Duodenal mucosa (tissue), 2 donors: Measurements from ENCODE around the gene LSAMP.
"Not testable (repeated sequence)": the region's sequence is repeated elsewhere in the genome, so short reads cannot be mapped to it uniquely, and the experiment has no call there.

ENCODE experiments used
- H3K27ac ChIP-seq: one replicate; pipeline ENCODE4 v1.7.0; 2013; ENCODE audit warnings: low read depth, low read length
- H3K27me3 ChIP-seq, 2 donors: one replicate each; pipeline ENCODE4 v1.7.0; 2013; ENCODE audit warnings: low read length in 2 of 2, control low read depth in 1 of 2; ENCODE audit not compliant: insufficient read depth in 2 of 2, control insufficient read depth in 1 of 2
- H3K36me3 ChIP-seq, 2 donors: one replicate each; pipeline ENCODE4 v1.7.0; 2013; ENCODE audit warnings: low read length in 2 of 2, control low read depth in 1 of 2; ENCODE audit not compliant: insufficient read depth in 2 of 2, control insufficient read depth in 1 of 2
- H3K4me1 ChIP-seq, 2 donors: one replicate each; pipeline ENCODE4 v1.7.0; 2013; ENCODE audit warnings: low read length in 2 of 2, control low read depth in 1 of 2; ENCODE audit not compliant: insufficient read depth in 2 of 2, control insufficient read depth in 1 of 2
- H3K4me3 ChIP-seq, 2 donors: one replicate each; pipeline ENCODE4 v1.7.0; 2013; ENCODE audit warnings: low read length in 2 of 2, low read depth in 1 of 2
- H3K9ac ChIP-seq, 2 donors: one replicate each; pipeline ENCODE4 v1.7.0; 2013; ENCODE audit warnings: low read length in 2 of 2, low read depth in 1 of 2
- H3K9me3 ChIP-seq, 2 donors: one replicate each; pipeline ENCODE4 v1.7.0; 2013; ENCODE audit warnings: low read length in 2 of 2, control low read depth in 1 of 2; ENCODE audit not compliant: control insufficient read depth in 1 of 2

Gene LSAMP

DNA sequence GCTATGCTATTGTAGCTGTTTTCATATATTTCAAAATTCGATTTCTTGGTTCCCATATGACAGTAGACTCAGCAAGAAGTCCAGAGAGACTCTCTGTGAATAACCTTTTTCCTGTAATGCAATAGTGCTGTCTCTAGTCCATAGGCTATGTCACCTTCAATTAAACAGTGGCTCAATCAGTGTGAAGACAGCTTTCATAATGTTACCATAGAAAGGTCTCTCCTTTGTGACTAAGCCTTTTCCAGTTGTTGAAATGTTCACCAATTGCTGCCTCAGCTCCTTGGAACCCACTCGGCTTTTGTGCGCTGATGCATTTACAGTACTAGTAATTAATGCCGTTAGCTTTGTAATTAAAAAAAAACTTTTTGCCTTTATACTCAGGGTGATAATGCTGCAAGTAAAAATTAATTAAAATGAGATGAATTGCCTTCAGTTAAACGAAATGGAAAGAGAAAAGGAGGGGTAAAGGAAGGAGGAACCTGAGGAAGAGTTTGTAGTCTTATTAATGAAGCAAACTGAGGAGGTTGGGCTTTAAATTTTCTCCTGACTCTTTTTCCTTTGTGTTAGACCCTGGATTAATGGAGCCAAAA lies 214.8 kb downstream of the LSAMP start:
- H3K4me1 ChIP-seq = no peaks in the 10 kb centered on the region
- no peaks in the 10 kb centered on the region for H3K36me3 ChIP-seq
- H3K27ac ChIP-seq = no peak overlapping the region
- H3K9me3 ChIP-seq = no peaks in the 10 kb centered on the region
- H3K9ac ChIP-seq = no peak overlapping the region
- no peaks in the 10 kb centered on the region for H3K27me3 ChIP-seq
- no peak overlapping the region for H3K4me3 ChIP-seq

DNA sequence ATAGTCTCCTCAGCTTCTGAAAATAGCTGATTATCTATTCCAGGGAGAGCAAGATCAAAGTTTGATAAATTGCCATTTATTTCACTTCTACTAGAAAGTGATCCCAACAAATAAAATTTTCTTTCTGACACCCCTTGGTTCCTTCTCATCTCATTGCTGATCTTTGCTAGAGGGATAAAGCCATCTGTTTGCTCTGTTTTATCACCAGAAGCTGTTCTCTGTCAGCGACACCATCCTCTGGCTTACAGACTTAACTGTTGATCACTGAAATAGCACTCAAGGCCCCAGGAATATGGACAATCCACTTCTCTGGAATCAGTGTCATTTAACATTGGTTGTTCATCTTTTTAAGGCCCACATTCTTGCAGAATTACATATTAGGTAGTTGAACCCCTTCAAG lies 219.0 kb downstream of the LSAMP start:
- H3K27me3 ChIP-seq = no peaks in the 10 kb centered on the region

GRCh38 chr3:116216761-116217160 lies 228.5 kb downstream of the LSAMP start:
- Histone ChIP-seq H3K4me1 (no peaks in the 10 kb centered on the region), H3K9ac (no peak overlapping the region), H3K27ac (no peak overlapping the region), H3K36me3 (no peaks in the 10 kb centered on the region), H3K27me3 (no peaks in the 10 kb centered on the region), H3K4me3 (no peak overlapping the region), H3K9me3 (no peaks in the 10 kb centered on the region)

More for the DNA sequence above, 219.0 kb downstream of the LSAMP start:
- H3K36me3 ChIP-seq = no peaks in the 10 kb centered on the region
- H3K9ac ChIP-seq = no peak overlapping the region
- H3K27ac ChIP-seq = no peak overlapping the region
- H3K4me1 ChIP-seq = no peaks in the 10 kb centered on the region
- H3K4me3 ChIP-seq = no peak overlapping the region
- H3K9me3 ChIP-seq = no peaks in the 10 kb centered on the region

- no peak overlapping the region for H3K27ac ChIP-seq
- H3K4me3 ChIP-seq = no peak overlapping the region
- H3K36me3 ChIP-seq = no peaks in the 10 kb centered on the region
- no peaks in the 10 kb centered on the region for H3K27me3 ChIP-seq
- no peaks in the 10 kb centered on the region for H3K4me1 ChIP-seq
- no peak overlapping the region for H3K9ac ChIP-seq
- H3K9me3 ChIP-seq = no peaks in the 10 kb centered on the region
These were observed 233.4 kb downstream of the LSAMP start for GRCh38 chr3:116211901-116212300.

DNA sequence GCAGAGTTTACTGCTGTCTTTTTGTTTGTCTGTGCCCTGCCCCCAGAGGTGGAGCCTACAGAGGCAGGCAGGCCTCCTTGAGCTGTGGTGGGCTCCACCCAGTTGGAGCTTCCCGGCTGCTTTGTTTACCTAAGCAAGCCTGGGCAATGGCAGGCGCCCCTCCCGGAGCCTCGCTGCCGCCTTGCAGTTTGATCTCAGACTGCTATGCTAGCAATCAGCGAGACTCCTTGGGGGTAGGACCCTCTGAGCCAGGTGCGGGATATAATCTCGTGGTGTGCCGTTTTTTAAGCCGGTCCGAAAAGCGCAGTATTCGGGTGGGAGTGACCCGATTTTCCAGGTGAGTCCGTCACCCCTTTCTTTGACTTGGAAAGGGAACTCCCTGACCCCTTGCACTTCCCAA lies 236.5 kb downstream of the LSAMP start:
- H3K27ac ChIP-seq, H3K4me1 ChIP-seq, H3K4me3 ChIP-seq, H3K27me3 ChIP-seq, H3K9ac ChIP-seq, H3K9me3 ChIP-seq, H3K36me3 ChIP-seq: not testable (repeated sequence)

GRCh38 chr3:116200956-116201690 lies 244.2 kb downstream of the LSAMP start:
- Histone ChIP-seq H3K4me1 (no peaks in the 10 kb centered on the region), H3K36me3 (no peaks in the 10 kb centered on the region), H3K27me3 (no peaks in the 10 kb centered on the region), H3K9me3 (no peaks in the 10 kb centered on the region), H3K4me3 (no peak overlapping the region), H3K9ac (no peak overlapping the region), H3K27ac (no peak overlapping the region)

DNA sequence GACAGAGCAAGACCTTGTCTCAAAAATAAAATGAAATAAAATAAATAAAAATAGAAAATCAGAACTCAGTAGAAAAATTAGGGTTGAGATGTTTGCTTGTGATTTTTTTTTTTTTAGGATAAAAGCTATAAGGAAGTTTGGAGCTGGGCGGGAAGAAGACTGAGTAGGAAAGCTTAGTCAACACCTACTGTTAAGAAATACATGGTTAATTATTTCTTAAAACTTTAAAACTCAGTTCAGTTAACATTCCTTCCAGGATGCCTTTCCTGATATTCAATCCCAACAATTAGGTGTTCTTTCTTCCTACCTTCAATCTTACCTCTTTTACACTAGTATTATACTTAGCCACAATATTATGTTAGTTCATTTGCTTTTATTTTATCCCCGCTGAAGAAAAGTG lies 246.2 kb downstream of the LSAMP start:
- no peaks in the 10 kb centered on the region for H3K9me3 ChIP-seq
- H3K36me3 ChIP-seq = no peaks in the 10 kb centered on the region
- no peaks in the 10 kb centered on the region for H3K4me1 ChIP-seq
- H3K27me3 ChIP-seq = no peaks in the 10 kb centered on the region
- no peak overlapping the region for H3K4me3 ChIP-seq
- no peak overlapping the region for H3K27ac ChIP-seq
- no peak overlapping the region for H3K9ac ChIP-seq

DNA sequence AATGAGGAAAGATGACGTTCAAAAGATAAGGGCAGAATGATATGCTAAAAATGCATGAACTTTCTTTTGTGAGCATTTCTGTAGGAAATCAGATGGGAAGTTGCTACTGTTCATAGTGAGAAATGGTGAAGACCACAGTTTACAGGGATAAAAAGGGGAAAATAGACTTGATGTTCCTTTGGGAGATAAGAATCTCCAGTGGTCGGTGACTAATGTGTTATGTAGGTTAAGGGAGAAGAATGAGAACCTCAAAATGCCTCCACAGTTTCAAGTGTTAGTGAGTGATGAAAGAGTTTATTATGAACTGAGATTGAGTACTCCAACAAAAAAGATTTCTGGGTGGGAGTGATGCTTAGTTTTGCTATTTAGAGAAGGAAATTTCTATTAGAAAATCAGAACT lies 247.2 kb downstream of the LSAMP start:
- no peak overlapping the region for H3K9ac ChIP-seq
- H3K4me1 ChIP-seq = no peaks in the 10 kb centered on the region
- no peaks in the 10 kb centered on the region for H3K27me3 ChIP-seq
- no peaks in the 10 kb centered on the region for H3K9me3 ChIP-seq
- no peaks in the 10 kb centered on the region for H3K36me3 ChIP-seq
- no peak overlapping the region for H3K4me3 ChIP-seq
- H3K27ac ChIP-seq = no peak overlapping the region

GRCh38 chr3:116192464-116192863 lies 252.8 kb downstream of the LSAMP start:
- no peaks in the 10 kb centered on the region for H3K27me3 ChIP-seq
- no peak overlapping the region for H3K27ac ChIP-seq
- no peak overlapping the region for H3K9ac ChIP-seq
- no peaks in the 10 kb centered on the region for H3K36me3 ChIP-seq
- no peaks in the 10 kb centered on the region for H3K4me1 ChIP-seq
- H3K4me3 ChIP-seq = no peak overlapping the region
- H3K9me3 ChIP-seq = no peaks in the 10 kb centered on the region

GRCh38 chr3:116191409-116191808 lies 253.9 kb downstream of the LSAMP start:
- H3K36me3 ChIP-seq = no peaks in the 10 kb centered on the region
- no peaks in the 10 kb centered on the region for H3K4me1 ChIP-seq
- no peak overlapping the region for H3K9ac ChIP-seq
- H3K4me3 ChIP-seq = no peak overlapping the region
- H3K27me3 ChIP-seq = no peaks in the 10 kb centered on the region
- no peaks in the 10 kb centered on the region for H3K9me3 ChIP-seq
- H3K27ac ChIP-seq = no peak overlapping the region
